ENCODE measurements around the gene TSKS. TPM values are rescaled to one million over a fixed set of nuclear protein-coding genes. Genes with fewer than 3 reads are reported as not detected.

Gene TSKS
- total and polyA plus RNA-seq, 7 donors = 0.36 to 1.2 (median 0.83) TPM; not detected in 4

DNA sequence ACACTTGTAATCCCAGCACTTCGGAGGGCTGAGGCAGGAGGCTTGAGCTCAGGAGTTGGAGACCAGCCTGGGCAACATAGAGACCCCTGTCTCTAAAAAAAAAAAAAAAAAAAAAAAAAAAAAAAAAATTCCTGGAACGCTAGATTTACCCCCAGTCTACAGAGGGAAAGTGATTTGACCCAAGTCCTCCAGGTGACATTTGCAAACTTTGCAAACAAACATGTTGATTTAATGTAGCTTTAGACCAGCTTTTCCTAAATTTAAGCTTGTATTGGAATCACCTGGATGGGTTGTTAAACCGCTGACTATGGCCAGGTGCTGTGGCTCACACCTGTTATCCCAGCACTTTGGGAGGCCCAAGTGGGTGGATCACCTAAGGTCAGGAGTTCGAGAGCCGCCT is 63.7 kb downstream of the TSKS start:
- Histone ChIP-seq H3K4me1 (no peaks in the 10 kb centered on the region), H3K27me3 (peaks cover 0 to 6% (median 6%) of the 10 kb centered on the region in 3 donors), H3K27ac (no peak overlapping the region), H3K9me3 (no peaks in the 10 kb centered on the region), H3K4me3 (no peak overlapping the region), H3K36me3 (no peaks in the 10 kb centered on the region)
- intact Hi-C loops (cut with DNase I) = no loop called here
- WGBS, 2 donors = 68 to 85% methylated on average over 5 of the region's 5 CpGs
- DNase-seq = no peak
- TF ChIP-seq, protein P1, sequence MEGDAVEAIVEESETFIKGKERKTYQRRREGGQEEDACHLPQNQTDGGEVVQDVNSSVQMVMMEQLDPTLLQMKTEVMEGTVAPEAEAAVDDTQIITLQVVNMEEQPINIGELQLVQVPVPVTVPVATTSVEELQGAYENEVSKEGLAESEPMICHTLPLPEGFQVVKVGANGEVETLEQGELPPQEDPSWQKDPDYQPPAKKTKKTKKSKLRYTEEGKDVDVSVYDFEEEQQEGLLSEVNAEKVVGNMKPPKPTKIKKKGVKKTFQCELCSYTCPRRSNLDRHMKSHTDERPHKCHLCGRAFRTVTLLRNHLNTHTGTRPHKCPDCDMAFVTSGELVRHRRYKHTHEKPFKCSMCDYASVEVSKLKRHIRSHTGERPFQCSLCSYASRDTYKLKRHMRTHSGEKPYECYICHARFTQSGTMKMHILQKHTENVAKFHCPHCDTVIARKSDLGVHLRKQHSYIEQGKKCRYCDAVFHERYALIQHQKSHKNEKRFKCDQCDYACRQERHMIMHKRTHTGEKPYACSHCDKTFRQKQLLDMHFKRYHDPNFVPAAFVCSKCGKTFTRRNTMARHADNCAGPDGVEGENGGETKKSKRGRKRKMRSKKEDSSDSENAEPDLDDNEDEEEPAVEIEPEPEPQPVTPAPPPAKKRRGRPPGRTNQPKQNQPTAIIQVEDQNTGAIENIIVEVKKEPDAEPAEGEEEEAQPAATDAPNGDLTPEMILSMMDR (IDR thresholded peaks at IDR 0.05) = no peak
- TF ChIP-seq POLR2A (IDR thresholded peaks at IDR 0.05) (no peak), EP300 (IDR thresholded peaks at IDR 0.05) (no peak), POLR2AphosphoS5 (IDR thresholded peaks at IDR 0.05) (no peak)

DNA sequence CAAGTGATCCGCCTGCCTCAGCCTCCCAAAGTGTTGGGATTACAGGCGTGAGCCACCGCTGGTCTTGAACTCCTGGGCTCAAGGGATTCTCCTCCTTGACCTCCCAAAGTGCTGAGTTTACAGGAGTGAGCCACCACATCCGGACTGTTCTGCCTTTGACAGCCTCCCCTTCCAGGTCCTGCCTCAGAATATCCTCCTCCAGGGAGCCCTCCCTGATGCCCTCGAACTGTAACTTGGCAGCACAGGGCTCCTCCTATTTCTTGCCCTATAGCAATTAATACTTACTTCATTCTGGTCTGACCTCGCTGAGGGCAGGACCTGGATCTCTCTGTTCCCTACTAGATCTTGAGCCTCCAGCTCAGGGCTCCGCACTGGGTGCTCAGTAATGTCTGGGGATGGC is 66.2 kb downstream of the TSKS start:
- TF ChIP-seq POLR2A (IDR thresholded peaks at IDR 0.05) (no peak), POLR2AphosphoS5 (IDR thresholded peaks at IDR 0.05) (no peak), EP300 (IDR thresholded peaks at IDR 0.05) (no peak)
- TF ChIP-seq, protein P1 (IDR thresholded peaks at IDR 0.05) = no peak
- no peak for DNase-seq
- Histone ChIP-seq H3K27ac (no peak overlapping the region), H3K4me1 (no peaks in the 10 kb centered on the region), H3K27me3 (peaks cover 0 to 10% (median 8%) of the 10 kb centered on the region in 3 donors), H3K36me3 (no peaks in the 10 kb centered on the region), H3K9me3 (no peaks in the 10 kb centered on the region), H3K4me3 (no peak overlapping the region)
- 87 to 94% methylated on average over 7 of the region's 7 CpGs for WGBS, 2 donors
- intact Hi-C loops (cut with DNase I) = no loop called here

DNA sequence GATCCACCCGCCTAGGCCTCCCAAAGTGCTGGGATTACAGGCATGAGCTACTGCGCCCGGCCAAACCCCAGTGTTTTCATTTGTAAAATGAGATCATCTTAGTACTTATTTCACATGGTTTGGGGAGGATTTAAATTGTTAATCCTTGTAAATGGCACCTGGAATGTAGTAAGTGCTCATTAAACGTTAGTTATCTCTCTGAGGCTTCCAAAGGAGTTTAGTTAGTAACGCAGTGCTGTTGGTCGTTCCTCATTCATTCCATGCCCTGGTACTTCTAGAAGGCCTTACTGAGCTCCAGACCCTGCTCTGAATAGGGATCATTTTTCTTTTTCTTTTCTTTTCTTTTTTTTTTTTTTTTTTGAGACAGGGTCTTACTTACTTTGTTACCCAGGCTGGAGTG is 67.0 kb downstream of the TSKS start:
- no peak for DNase-seq
- Histone ChIP-seq H3K27me3 (peaks cover 2 to 12% (median 11%) of the 10 kb centered on the region in 3 donors), H3K27ac (no peak overlapping the region), H3K4me1 (peaks cover 0 to 7% (median 5%) of the 10 kb centered on the region in 4 donors), H3K36me3 (no peaks in the 10 kb centered on the region), H3K9me3 (no peaks in the 10 kb centered on the region), H3K4me3 (no peak overlapping the region)
- no peak for TF ChIP-seq EP300 (IDR thresholded peaks at IDR 0.05)
- TF ChIP-seq, protein P1 (IDR thresholded peaks at IDR 0.05) = no peak
- WGBS, 2 donors = 83 to 84% methylated on average over 6 of the region's 6 CpGs
- intact Hi-C loops (cut with DNase I) = no loop called here

DNA sequence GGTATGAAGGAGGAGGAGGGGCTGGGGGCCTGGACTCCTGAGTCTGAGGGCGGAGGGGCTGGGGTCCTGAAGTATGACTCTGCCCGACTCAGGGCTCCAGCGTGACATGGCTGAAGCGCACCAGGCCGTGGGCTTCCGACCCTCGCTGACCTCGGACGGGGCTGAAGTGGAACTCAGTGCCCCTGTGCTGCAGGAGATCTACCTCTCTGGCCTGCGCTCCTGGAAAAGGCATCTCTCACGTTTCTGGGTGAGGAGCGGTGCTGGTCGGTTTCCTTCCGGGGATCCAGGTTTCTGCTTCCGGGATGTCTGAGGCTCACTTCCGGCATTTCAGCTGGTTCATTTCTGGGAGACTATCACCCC is 71.0 kb downstream of the TSKS start:
- Histone ChIP-seq H3K27ac (no peak overlapping the region), H3K27me3 (peaks cover 4 to 35% (median 31%) of the 10 kb centered on the region in 3 donors), H3K9me3 (no peaks in the 10 kb centered on the region), H3K4me1 (peaks cover 0 to 31% (median 26%) of the 10 kb centered on the region in 4 donors), H3K36me3 (peaks cover 0 to 10% (median 7%) of the 10 kb centered on the region in 4 donors), H3K4me3 (peak overlapping the region in 1 of 4 donors; percentile 44)
- WGBS, 2 donors = 77 to 78% methylated on average over 16 of the region's 16 CpGs
- intact Hi-C loops (cut with DNase I) = no loop called here
- DNase-seq = no peak
- TF ChIP-seq EP300 (IDR thresholded peaks at IDR 0.05) = no peak

DNA sequence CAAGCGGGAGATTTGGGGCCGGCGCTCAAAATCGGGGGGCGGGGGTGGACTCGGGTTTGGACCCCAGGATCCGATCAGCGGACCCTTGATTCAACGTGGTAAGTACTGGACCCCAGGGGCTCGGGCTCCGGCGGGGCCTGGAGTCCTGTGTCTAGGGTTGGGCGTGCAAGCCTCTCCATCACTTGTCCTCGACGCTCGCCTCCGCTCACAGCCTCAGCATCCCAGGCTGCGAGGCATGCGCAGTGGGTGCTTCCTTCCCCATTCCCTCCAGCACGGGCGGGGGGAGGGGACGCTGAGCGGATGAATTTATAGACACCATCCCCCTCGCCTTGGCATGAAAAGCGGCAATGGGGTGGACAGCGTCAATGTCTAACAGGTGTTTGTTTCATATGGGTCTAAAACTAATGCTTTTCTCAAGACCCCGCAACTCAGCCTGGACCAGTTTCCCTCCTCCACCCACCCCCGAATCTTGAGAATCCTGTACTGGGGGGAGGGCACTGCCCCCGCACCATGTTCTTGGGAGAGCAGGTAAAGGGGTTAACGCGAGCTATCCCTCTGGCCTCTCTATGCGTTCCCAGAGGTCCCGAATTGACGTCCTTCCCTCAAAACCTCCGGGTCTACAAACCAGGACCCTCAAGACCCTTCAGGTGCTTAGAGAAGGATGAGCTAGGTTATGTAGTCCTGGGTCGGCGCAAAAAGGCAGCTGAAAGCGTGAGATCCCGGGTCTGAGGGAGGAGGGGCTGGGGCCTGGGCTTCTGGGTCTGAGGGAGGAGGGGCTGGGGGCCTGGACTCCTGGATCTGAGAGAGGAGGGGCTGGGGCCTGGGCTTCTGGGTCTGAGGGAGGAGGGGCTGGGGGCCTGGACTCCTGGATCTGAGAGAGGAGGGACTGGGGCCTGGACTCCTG is 71.6 kb downstream of the TSKS start:
- DNase-seq = no peak
- H3K36me3 ChIP-seq = peaks cover 0 to 17% (median 13%) of the 10 kb centered on the region in 4 donors
- H3K27me3 ChIP-seq = peaks cover 4 to 35% (median 31%) of the 10 kb centered on the region in 3 donors
- H3K4me1 ChIP-seq = peaks cover 0 to 31% (median 26%) of the 10 kb centered on the region in 4 donors
- TF ChIP-seq, protein P1 (IDR thresholded peaks at IDR 0.05) = no peak
- TF ChIP-seq POLR2AphosphoS5 (IDR thresholded peaks at IDR 0.05) (no peak), EP300 (IDR thresholded peaks at IDR 0.05) (no peak), POLR2A (IDR thresholded peaks at IDR 0.05) (no peak)
- peak overlapping the region; percentile 32 to 46 (median 39) for H3K4me3 ChIP-seq
- peak overlapping the region; percentile 32 to 70 (median 58) for H3K27ac ChIP-seq
- no peaks in the 10 kb centered on the region for H3K9me3 ChIP-seq
- WGBS, 2 donors = 15 to 16% methylated on average over 39 of the region's 39 CpGs
- intact Hi-C loops (cut with DNase I) = loop anchor here (2.0 kb wide), 1 partner anchor 75 kb away; the partner anchor contains the start of gene AP2A1

Data from sigmoid colon (tissue), 7 donors.